GM19239 (cell line): ENCODE measurements around the gene DAB1.

ENCODE experiments used
- DNase-seq: peaks from one replicate; pipeline ENCODE4 v3.0.0; 2011; ENCODE audit warnings: low spot score; ENCODE audit not compliant: insufficient read length
- FAIRE-seq: peaks from 2 replicates; lab custom pipeline; 2011; peaks lifted over from hg19 to GRCh38; lab: Jason Lieb, UNC

Gene DAB1

DNA sequence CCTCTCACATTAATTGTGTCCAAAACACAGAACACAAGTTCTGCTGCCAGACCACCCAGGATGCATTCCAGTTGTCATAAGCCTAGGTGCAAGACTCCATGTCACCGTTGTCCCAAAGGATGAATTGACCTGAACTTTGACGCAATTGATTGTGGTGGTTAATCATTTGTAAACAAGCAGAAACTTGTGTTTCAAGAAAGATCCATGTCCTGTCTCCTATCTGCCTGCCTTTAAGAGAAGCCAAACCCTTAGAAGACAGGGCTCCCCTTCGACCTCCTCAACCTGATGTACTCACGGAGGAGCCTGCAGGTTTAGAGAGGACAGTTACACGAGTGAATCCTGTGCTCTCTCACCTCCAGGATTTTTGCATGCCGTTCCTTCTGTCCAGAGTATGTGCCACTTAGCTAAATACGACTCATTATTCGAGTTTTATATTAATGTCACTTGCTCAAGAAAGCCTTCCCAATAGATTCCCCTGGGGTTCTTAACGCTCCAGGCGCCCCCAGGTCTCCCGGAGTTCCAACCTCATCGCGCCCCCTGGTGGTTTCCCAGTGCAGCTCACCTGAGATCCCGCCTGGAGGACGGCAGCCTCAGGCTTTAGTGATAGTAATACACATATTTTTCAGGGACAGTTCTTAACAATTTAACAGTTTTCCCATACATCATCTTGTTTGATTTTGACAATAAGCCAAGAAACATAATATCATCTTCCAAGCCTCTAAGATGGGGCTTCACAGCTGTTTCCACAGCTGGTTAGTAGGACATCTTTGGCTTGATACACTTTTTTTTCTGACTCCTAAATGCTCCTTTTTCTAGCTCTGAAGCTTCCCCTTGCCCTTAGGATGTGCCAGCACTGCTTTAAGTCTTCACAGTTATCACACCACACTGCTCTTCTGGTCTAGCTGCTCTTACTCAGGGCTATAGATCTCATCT is 455.7 kb downstream of the DAB1 start:
- no peak for FAIRE-seq
- no peak for DNase-seq

DNA sequence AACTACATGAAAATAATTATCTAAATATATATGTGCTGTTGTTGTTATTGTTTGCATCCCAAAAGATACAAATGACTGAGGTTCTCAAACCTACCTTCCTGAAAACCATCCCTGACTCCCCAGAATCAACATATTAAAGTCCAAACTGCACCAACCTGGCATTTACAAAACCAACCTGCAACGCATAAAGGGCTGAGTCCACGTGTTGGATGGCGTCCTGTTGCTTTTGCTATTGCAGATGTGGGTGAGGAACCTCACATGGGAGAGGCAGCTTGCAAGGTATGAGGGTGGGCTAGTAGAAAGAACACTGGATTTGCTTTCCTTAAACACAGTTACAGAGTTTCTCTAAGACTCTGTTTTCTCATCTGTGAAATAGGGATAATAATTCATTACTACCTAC is 456.5 kb downstream of the DAB1 start:
- FAIRE-seq: no peak
- DNase-seq: no peak

GRCh38 chr1:56966698-56966999 is 457.2 kb downstream of the DAB1 start:
- FAIRE-seq (no peak), DNase-seq (no peak)

DNA sequence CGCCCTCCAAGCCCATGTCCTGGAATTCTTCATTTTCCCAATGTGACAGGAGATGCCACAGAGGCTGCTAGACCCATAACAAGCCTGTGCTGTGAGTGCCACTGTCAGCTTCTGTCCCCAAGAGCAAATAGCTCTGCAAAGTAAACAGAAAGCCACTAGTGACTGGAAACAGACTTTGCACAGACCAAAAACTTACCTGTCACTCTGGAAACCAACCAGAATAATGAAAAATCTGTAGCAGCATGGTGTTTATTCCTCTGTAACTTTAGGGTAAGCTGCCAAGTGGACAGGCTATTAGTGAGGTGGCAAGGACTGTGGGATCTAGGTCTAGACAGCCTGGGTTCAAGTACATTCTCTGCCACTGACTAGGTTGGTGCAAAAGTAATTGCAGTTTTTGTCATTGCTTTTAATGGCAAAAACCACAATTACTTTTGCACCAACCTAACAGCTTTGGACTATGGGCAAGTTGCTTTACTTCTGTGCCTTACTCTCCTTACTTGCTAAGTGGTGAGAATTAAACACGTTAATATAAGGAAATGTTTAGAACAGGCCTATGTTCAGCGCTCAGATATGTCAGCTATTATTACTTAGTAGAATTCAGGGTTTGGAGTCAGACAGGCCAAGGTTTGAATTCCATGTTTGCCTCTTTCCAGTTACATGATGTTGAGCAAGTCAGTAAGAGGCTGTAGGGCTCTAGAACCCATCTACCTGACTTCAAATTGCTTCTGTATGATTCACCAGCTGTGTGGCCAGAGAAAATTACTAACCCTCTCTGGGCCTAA is 457.8 kb downstream of the DAB1 start, which contains the start of gene C8B:
C8B (minus strand) TSS at position 100 of the 782 bp plus-strand sequence; CDS start at position 33, 67 bp downstream.
- no peak for FAIRE-seq
- DNase-seq: no peak

GRCh38 chr1:56965191-56965590 is 458.7 kb downstream of the DAB1 start:
- DNase-seq (no peak), FAIRE-seq (no peak)

DNA sequence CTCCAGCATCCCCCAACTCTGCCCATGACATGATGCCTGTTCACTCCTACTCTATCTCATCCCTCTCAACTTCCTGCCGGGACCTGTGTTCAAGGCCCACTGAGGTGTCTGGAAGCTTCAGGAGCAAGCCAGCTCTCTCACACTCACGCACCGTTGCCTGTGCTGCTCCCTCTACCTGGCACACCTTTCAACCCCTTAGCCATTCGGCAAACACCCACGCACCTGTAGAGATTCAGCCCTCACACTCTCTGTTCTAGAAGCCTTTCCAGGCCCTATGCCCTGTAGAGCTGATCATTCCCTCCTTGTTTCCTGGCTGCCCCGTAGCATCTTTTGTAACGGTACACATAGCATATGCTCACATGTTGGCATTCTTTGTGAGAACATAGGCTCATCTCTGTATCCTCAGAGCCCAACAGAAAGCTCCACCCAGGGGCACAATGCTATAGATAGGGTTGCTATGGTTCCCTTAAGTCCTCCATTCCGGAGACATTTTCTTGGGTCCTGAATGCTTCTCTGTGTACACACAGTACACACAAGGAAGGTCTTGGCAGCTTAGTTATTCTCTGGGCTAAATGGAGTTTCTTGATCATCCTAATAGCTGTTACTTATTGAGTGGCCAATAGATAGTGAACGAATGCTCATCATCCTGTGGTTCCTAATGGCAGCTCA is 459.4 kb downstream of the DAB1 start:
- FAIRE-seq: no peak
- no peak for DNase-seq

DNA sequence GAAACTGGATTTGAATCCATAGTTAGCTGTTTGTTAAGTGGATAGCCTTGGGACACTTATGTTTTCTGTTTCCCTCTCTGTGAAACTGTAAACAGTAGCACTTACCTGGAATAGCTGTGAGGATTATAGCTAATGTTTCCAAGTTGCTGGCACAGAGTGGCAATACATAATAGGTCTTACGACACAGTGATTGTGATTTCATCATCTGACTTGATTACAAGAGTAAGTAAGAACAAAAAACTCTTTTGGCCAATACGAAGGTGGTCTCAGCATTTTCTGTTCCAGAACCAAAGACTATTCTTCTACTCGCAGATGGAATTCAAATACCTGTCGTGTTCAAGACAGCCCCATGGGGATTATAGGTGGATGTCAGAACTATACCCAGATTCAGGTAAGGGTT is 460.2 kb downstream of the DAB1 start:
- no peak for DNase-seq
- FAIRE-seq: no peak

DNA sequence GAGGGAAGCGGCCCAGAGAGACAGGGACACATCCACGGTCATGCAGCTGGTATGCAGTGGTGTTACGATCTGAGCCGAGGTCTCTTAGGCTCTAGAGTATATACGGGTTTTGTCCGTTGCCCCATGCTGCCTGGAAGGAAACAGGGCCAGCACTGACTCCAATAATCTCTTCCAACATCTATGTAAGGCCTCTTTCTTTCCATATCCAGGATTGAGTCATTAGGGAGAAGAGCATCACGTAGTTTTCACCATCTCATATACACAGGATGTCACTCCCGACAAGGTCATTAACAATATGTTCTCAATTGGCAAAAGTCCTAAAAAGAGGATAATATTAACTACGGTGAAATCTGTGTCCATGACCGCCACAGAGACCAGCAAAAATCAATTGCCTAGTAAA is 462.4 kb downstream of the DAB1 start:
- no peak for DNase-seq

GRCh38 chr1:56958526-56958925 is 465.3 kb downstream of the DAB1 start:
- FAIRE-seq: no peak
- no peak for DNase-seq

More for the DNA sequence above, 462.4 kb downstream of the DAB1 start:
- no peak for FAIRE-seq

DNA sequence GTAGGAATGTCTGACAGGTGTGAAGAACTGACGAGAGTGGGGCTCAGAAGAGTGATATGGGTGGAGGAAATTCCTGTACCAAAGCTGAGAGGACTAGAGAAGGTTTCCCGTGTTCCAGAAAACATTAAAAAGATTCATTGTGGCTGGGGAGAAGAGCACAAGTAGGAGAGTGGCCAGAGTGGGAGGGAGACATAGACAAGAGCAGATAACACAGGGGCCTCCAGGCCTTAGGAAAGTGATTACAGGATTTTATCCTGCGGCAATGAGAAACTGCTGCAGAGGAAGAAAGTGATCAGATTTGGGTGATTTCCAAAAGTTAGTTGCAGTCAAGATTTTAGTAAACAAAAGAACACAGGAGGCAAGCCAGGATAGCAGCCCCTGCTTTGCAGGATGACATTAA is 465.9 kb downstream of the DAB1 start:
- FAIRE-seq: no peak

GRCh38 chr1:56954664-56955063 is 469.2 kb downstream of the DAB1 start:
- no peak for DNase-seq
- FAIRE-seq: no peak

More for the DNA sequence above, 465.9 kb downstream of the DAB1 start:
- DNase-seq: no peak

- FAIRE-seq (no peak), DNase-seq (no peak)
Measured at GRCh38 chr1:56953386-56953785, 470.5 kb downstream of the DAB1 start.

DNA sequence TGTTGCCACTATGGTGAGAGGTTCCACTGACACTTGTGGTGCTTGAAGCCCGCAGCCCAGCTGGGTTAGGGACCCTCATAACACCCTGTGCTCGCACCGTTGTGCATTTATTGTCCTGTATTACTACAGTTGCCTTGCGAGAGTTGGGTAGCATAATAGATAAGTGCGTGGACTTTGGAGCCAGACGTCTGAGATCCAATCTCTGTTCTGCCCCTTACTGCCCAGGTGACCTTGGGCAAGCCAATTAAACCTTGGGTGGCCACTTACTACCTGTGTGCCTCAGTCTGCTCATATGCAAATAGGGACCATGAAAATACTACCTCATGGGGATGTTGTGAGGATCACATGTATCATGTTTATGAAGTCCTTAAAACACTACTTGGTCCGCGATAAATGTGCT is 471.4 kb downstream of the DAB1 start:
- DNase-seq (no peak), FAIRE-seq (no peak)

GRCh38 chr1:56948403-56949023 is 475.3 kb downstream of the DAB1 start:
- DNase-seq (no peak), FAIRE-seq (no peak)
